Calu3 (cell line): Measurements from ENCODE around the gene CARM1. TPM values are rescaled to one million over a fixed set of nuclear protein-coding genes. Genes with fewer than 3 reads are reported as not detected.
A peak's percentile ranks its signal among the peaks of the same experiment; 100 is the strongest.
"Not testable (repeated sequence)": the region's sequence is repeated elsewhere in the genome, so short reads cannot be mapped to it uniquely, and the experiment has no call there.

Experiments
- BruUV-seq: library from RNA; stranded (reverse); fragments of 400-500 nt; replicated peaks from 2 replicates; lab custom pipeline; 2021; lab: Mats Ljungman, UMichigan
- CTCF ChIA-PET: fragments of 300-600 bp; sonication (Branson Sonifier 250); formaldehyde crosslinking; loops from one replicate; lab custom pipeline; 2022; ENCODE audit warnings: antibody characterized with exemption; lab: Charles Lee
- DNase-seq: peaks from one replicate; pipeline ENCODE4 v3.0.0; 2022
- H3K27ac Mint-ChIP-seq: one replicate; pipeline ENCODE4 v1.8.0; 2022; ENCODE audit warnings: mixed read lengths; ENCODE audit not compliant: unreplicated experiment
- H3K27me3 Mint-ChIP-seq: one replicate; pipeline ENCODE4 v1.8.0; 2022; ENCODE audit warnings: mixed read lengths; ENCODE audit not compliant: unreplicated experiment
- H3K36me3 Mint-ChIP-seq: one replicate; pipeline ENCODE4 v1.8.0; 2022; ENCODE audit warnings: mild to moderate bottlenecking, moderate library complexity, mixed read lengths; ENCODE audit not compliant: insufficient read depth, unreplicated experiment
- H3K4me1 Mint-ChIP-seq: one replicate; pipeline ENCODE4 v1.8.0; 2022; ENCODE audit warnings: mild to moderate bottlenecking, low read depth, mixed read lengths; ENCODE audit not compliant: unreplicated experiment
- H3K4me3 Mint-ChIP-seq: one replicate; pipeline ENCODE4 v1.8.0; 2022; ENCODE audit warnings: mild to moderate bottlenecking, low read depth, moderate library complexity, mixed read lengths; ENCODE audit not compliant: unreplicated experiment
- H3K9me3 Mint-ChIP-seq: one replicate; pipeline ENCODE4 v1.8.0; 2022; ENCODE audit warnings: low read depth, mixed read lengths; ENCODE audit not compliant: unreplicated experiment
- CTCF ChIP-seq: fragments of 200-600 bp; IDR thresholded peaks from one replicate; pipeline ENCODE4 v1.8.0; 2022; ENCODE audit warnings: antibody characterized with exemption; ENCODE audit not compliant: unreplicated experiment
- intact Hi-C: fragments of 100-400 bp; cut with micrococcal nuclease; formaldehyde crosslinking; loops from one replicate; pipeline ENCODE4 v1.10.0; 2022; ENCODE audit not compliant: unreplicated experiment
- total RNA-seq: library from RNA; stranded (reverse); gene quantifications from 2 replicates; pipeline ENCODE4 v1.2.3, GENCODE V29; 2022

Gene CARM1
- total RNA-seq, 1 experiment from 2014 or later = 32.8 TPM

GRCh38 chr19:10876459-10877240 lies 5.3 kb downstream of the CARM1 start:
- BruUV-seq = no TSS peak
- DNase-seq = no peak
- no peak overlapping the region for H3K27ac Mint-ChIP-seq
- H3K4me3 Mint-ChIP-seq = no peak overlapping the region
- peaks cover 24% of the 10 kb centered on the region for H3K36me3 Mint-ChIP-seq
- intact Hi-C loops = no loop called here
- H3K9me3 Mint-ChIP-seq = no peaks in the 10 kb centered on the region
- no peak for TF ChIP-seq CTCF
- H3K27me3 Mint-ChIP-seq = no peaks in the 10 kb centered on the region
- H3K4me1 Mint-ChIP-seq = peaks cover 11% of the 10 kb centered on the region
- CTCF ChIA-PET = no interaction called here

DNA sequence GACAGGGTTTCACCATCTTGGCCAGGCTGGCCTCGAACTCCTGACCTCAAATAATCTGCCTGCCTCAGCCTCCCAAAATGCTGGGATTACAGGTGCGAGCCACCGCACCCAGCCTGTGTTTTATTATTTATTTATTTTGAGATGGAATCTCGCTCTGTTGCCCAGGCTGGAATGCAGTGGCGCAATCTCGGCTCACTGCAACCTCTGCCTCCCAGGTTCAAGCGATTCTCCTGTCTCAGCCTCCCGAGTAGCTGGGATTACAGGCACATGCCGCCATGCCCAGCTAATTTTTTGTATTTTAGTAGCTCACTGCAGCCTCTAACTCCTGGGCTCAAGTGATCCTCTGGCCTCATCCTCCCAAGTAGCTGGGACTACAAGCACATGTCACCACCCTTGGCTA lies 6.3 kb downstream of the CARM1 start:
- intact Hi-C loops = not testable (repeated sequence)

GRCh38 chr19:10878253-10878652 lies 6.9 kb downstream of the CARM1 start:
- BruUV-seq = no TSS peak
- CTCF ChIA-PET = no interaction called here
- H3K4me3 Mint-ChIP-seq = no peak overlapping the region
- peak overlapping the region; percentile 50 for H3K27ac Mint-ChIP-seq
- no peak for TF ChIP-seq CTCF
- peaks cover 11% of the 10 kb centered on the region for H3K36me3 Mint-ChIP-seq
- H3K4me1 Mint-ChIP-seq = peaks cover 11% of the 10 kb centered on the region
- H3K9me3 Mint-ChIP-seq = no peaks in the 10 kb centered on the region
- intact Hi-C loops = no loop called here
- H3K27me3 Mint-ChIP-seq = no peaks in the 10 kb centered on the region
- DNase-seq = no peak

More for the DNA sequence above, 6.3 kb downstream of the CARM1 start:
- H3K36me3 Mint-ChIP-seq = peaks cover 14% of the 10 kb centered on the region
- BruUV-seq, H3K27ac Mint-ChIP-seq, DNase-seq, CTCF ChIA-PET, H3K9me3 Mint-ChIP-seq, H3K27me3 Mint-ChIP-seq, H3K4me3 Mint-ChIP-seq: not testable (repeated sequence)
- H3K4me1 Mint-ChIP-seq = peaks cover 11% of the 10 kb centered on the region

DNA sequence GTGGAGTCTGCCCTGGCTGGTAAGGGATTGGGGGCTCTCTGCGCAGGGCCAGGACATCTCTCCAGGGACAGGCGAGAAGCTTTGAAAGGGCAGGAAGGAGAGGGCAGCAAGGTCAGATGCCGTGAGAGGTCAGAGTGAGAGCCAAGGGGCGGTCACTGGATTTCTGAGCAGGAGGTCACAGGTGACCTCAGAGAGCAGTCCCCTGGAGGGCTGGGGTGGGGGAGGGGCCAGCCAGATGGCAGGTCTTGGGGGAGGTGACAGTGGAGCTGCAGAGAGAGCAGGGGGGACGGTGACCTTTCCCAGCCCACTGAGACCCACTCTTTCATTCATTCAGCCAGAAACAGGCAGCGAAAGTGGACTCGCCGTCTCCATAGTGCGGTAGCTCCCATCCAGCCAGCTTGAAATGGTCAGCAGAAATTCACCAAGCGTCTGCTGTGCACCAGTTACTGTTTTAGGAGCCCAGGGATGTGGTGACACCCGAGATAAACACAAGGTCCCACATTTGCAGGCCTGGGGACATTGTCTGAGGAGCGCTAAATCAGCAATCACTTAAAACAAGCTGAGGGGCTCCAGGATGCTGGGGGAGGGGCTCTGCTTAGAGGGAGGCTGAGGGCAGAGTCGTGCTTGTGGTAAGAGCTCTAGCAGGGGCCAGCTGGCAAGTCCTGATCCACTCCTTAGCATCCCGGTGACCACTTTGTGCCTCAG lies 10.2 kb downstream of the CARM1 start:
- peaks cover 11% of the 10 kb centered on the region for H3K36me3 Mint-ChIP-seq
- no peak overlapping the region for H3K27ac Mint-ChIP-seq
- no peak for TF ChIP-seq CTCF
- CTCF ChIA-PET = no interaction called here
- no TSS peak for BruUV-seq
- no peaks in the 10 kb centered on the region for H3K27me3 Mint-ChIP-seq
- H3K4me3 Mint-ChIP-seq = no peak overlapping the region
- H3K9me3 Mint-ChIP-seq = no peaks in the 10 kb centered on the region
- peaks cover 11% of the 10 kb centered on the region for H3K4me1 Mint-ChIP-seq
- intact Hi-C loops = no loop called here
- DNase-seq = no peak
